ENCODE results near the gene COL11A2.

Gene COL11A2

GRCh38 chr6:33166363-33166762, 25.9 kb downstream of the COL11A2 start:
- no peak for ATAC-seq
- TF ChIP-seq TOX (CRISPR knock-in tag; IDR thresholded peaks at IDR 0.05; ENCODE audit: borderline replicate concordance), result no peak
- no peak for TF ChIP-seq PATZ1 (CRISPR knock-in tag; IDR thresholded peaks at IDR 0.05; ENCODE audit: borderline replicate concordance)
- TF ChIP-seq RARB (CRISPR knock-in tag; IDR thresholded peaks at IDR 0.05), result no peak
- no peak for TF ChIP-seq PPARA (CRISPR knock-in tag; IDR thresholded peaks at IDR 0.05; ENCODE audit: borderline replicate concordance)
- no peak for TF ChIP-seq GLIS3 (CRISPR knock-in tag; IDR thresholded peaks at IDR 0.05)
- TF ChIP-seq, protein P1, sequence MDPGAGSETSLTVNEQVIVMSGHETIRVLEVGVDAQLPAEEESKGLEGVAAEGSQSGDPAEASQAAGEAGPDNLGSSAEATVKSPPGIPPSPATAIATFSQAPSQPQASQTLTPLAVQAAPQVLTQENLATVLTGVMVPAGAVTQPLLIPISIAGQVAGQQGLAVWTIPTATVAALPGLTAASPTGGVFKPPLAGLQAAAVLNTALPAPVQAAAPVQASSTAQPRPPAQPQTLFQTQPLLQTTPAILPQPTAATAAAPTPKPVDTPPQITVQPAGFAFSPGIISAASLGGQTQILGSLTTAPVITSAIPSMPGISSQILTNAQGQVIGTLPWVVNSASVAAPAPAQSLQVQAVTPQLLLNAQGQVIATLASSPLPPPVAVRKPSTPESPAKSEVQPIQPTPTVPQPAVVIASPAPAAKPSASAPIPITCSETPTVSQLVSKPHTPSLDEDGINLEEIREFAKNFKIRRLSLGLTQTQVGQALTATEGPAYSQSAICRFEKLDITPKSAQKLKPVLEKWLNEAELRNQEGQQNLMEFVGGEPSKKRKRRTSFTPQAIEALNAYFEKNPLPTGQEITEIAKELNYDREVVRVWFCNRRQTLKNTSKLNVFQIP (CRISPR knock-in tag; IDR thresholded peaks at IDR 0.05; ENCODE audit: borderline replicate concordance, low read depth), result no peak
- TF ChIP-seq ESRRG (CRISPR knock-in tag; IDR thresholded peaks at IDR 0.05), result no peak
- TF ChIP-seq BACH2 (CRISPR knock-in tag; IDR thresholded peaks at IDR 0.05; ENCODE audit: borderline replicate concordance), result no peak
- no peak for TF ChIP-seq ZFP30 (CRISPR knock-in tag; IDR thresholded peaks at IDR 0.05)
- TF ChIP-seq ZNF70 (CRISPR knock-in tag; IDR thresholded peaks at IDR 0.05), result no peak
- TF ChIP-seq TCF4 (CRISPR knock-in tag; IDR thresholded peaks at IDR 0.05; ENCODE audit: borderline replicate concordance), result no peak
- TF ChIP-seq SNAI2 (CRISPR knock-in tag; IDR thresholded peaks at IDR 0.05), result no peak
- no peak for TF ChIP-seq ISL1 (CRISPR knock-in tag; IDR thresholded peaks at IDR 0.05)
- no peak for TF ChIP-seq ARNTL (CRISPR knock-in tag; IDR thresholded peaks at IDR 0.05; ENCODE audit: borderline replicate concordance, low read depth)
- no peak for TF ChIP-seq TSHZ2 (CRISPR knock-in tag; IDR thresholded peaks at IDR 0.05)
- TF ChIP-seq ZNF565 (CRISPR knock-in tag; conservative IDR thresholded peaks at IDR 0.05; ENCODE audit: low read depth), result no peak
- TF ChIP-seq ZNF8 (CRISPR knock-in tag; IDR thresholded peaks at IDR 0.05), result no peak
- TF ChIP-seq CSRNP3 (CRISPR knock-in tag; IDR thresholded peaks at IDR 0.05), result no peak
- TF ChIP-seq CSDC2 (CRISPR knock-in tag; IDR thresholded peaks at IDR 0.05), result no peak
- TF ChIP-seq OSR1 (CRISPR knock-in tag; IDR thresholded peaks at IDR 0.05), result no peak

GRCh38 chr6:33165581-33166258, 26.5 kb downstream of the COL11A2 start:
- no peak for ATAC-seq
- TF ChIP-seq TSHZ2 (CRISPR knock-in tag; IDR thresholded peaks at IDR 0.05) (no peak), TOX (CRISPR knock-in tag; IDR thresholded peaks at IDR 0.05; ENCODE audit: borderline replicate concordance) (no peak), CSDC2 (CRISPR knock-in tag; IDR thresholded peaks at IDR 0.05) (no peak), TCF4 (CRISPR knock-in tag; IDR thresholded peaks at IDR 0.05; ENCODE audit: borderline replicate concordance) (no peak), ZNF70 (CRISPR knock-in tag; IDR thresholded peaks at IDR 0.05) (no peak), ZFP3 (CRISPR knock-in tag; IDR thresholded peaks at IDR 0.05) (no peak), ISL1 (CRISPR knock-in tag; IDR thresholded peaks at IDR 0.05) (no peak), ZNF565 (CRISPR knock-in tag; conservative IDR thresholded peaks at IDR 0.05; ENCODE audit: low read depth) (no peak), BACH2 (CRISPR knock-in tag; IDR thresholded peaks at IDR 0.05; ENCODE audit: borderline replicate concordance) (no peak), ESRRG (CRISPR knock-in tag; IDR thresholded peaks at IDR 0.05) (no peak), PATZ1 (CRISPR knock-in tag; IDR thresholded peaks at IDR 0.05; ENCODE audit: borderline replicate concordance) (no peak), GLIS3 (CRISPR knock-in tag; IDR thresholded peaks at IDR 0.05) (no peak)
- TF ChIP-seq, protein P2, sequence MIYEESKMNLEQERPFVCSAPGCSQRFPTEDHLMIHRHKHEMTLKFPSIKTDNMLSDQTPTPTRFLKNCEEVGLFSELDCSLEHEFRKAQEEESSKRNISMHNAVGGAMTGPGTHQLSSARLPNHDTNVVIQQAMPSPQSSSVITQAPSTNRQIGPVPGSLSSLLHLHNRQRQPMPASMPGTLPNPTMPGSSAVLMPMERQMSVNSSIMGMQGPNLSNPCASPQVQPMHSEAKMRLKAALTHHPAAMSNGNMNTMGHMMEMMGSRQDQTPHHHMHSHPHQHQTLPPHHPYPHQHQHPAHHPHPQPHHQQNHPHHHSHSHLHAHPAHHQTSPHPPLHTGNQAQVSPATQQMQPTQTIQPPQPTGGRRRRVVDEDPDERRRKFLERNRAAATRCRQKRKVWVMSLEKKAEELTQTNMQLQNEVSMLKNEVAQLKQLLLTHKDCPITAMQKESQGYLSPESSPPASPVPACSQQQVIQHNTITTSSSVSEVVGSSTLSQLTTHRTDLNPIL (CRISPR knock-in tag; IDR thresholded peaks at IDR 0.05; ENCODE audit: low read depth), result no peak
- TF ChIP-seq, protein P1 (CRISPR knock-in tag; IDR thresholded peaks at IDR 0.05; ENCODE audit: borderline replicate concordance, low read depth), result no peak

All from SK-N-SH treated with all-trans-retinoic acid at 6 μM for 48 hours (cell line).